ENCODE results near the gene PXMP2.

Gene PXMP2

DNA sequence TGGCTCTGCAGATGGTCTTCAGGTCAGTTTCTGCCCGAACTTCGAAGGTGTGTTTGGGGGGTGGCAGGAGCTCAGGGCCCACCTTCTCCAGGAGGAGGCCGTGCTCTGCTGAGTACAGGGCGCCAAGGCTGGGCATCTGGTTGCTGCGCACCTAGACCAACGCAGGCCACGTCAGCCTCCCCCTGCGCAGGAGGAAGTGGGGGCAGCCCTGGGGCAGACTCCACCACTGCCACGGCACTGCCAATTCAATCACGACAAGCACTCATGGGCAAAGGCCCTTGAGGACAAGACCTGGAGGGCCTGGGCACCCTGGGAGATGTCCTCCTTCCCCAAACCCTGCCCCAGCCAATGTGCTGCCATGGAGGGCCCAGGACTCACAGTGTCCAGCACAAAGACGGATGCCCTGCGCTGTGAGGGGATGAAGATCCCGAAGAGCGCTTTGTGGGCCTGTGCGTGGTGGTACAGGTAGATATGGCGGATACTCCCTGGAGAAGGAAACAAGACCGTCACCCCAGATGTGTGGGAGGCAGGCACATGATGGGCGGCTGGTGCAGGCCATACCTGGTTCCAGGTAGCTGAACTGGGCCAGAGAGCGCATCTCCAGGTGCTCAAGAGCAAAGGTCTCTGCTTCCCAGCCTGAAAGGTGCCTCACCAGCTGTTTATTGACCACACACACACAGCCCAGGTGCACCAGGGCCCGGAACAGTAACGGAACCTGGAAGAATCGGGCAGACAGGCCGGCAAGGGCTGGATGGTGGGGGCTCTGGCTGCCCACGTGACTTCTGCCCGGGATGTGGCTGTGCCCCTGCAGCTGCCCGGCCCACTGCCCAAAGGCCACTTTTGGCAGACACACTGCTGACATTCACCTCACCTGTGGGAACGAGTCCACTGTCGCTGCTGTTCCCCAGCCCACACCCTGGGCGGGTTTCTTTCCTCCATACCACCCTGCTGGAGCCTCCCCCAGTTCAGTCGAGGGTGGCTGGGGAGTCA lies 44.2 kb upstream of the PXMP2 start:
- no peak for DNase-seq (ENCODE audit: low read depth in 1 of 2, low spot score in 1 of 2)
- TF ChIP-seq, protein P1, sequence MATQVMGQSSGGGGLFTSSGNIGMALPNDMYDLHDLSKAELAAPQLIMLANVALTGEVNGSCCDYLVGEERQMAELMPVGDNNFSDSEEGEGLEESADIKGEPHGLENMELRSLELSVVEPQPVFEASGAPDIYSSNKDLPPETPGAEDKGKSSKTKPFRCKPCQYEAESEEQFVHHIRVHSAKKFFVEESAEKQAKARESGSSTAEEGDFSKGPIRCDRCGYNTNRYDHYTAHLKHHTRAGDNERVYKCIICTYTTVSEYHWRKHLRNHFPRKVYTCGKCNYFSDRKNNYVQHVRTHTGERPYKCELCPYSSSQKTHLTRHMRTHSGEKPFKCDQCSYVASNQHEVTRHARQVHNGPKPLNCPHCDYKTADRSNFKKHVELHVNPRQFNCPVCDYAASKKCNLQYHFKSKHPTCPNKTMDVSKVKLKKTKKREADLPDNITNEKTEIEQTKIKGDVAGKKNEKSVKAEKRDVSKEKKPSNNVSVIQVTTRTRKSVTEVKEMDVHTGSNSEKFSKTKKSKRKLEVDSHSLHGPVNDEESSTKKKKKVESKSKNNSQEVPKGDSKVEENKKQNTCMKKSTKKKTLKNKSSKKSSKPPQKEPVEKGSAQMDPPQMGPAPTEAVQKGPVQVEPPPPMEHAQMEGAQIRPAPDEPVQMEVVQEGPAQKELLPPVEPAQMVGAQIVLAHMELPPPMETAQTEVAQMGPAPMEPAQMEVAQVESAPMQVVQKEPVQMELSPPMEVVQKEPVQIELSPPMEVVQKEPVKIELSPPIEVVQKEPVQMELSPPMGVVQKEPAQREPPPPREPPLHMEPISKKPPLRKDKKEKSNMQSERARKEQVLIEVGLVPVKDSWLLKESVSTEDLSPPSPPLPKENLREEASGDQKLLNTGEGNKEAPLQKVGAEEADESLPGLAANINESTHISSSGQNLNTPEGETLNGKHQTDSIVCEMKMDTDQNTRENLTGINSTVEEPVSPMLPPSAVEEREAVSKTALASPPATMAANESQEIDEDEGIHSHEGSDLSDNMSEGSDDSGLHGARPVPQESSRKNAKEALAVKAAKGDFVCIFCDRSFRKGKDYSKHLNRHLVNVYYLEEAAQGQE (IDR thresholded peaks at IDR 0.05; ENCODE audit: insufficient replicate concordance, low read depth): no peak
- no peak for TF ChIP-seq SPI1 (IDR thresholded peaks at IDR 0.05; ENCODE audit: borderline replicate concordance, low read depth)
- H3K27ac ChIP-seq (replicated peaks): no peak overlapping the region
- H3K4me3 ChIP-seq (replicated peaks; ENCODE audit: insufficient read depth, low read length): no peak overlapping the region
- H3K27me3 ChIP-seq (ENCODE audit: insufficient read depth, poor library complexity, severe bottlenecking): no peaks in the 10 kb centered on the region

DNA sequence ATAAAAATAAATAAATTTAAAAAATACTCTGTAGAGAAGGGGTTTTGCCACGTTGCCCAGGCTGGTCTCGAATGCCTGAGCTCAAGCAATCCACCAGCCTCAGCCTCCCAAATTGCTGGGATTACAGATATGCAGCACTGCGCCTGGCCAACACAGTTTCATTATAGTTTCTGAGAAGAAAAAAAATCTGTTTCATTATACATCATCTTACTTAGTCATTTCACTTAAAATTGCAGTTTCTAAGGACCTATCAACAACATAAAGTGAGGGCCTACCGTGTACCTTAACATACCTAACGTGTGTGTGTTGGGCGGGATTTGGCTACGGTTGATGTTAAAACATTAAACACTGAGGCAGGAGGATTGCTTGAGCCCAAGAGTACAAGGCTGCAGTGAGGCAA lies 40.5 kb upstream of the PXMP2 start:
- Histone ChIP-seq H3K27ac (replicated peaks) (no peak overlapping the region), H3K27me3 (ENCODE audit: insufficient read depth, poor library complexity, severe bottlenecking) (no peaks in the 10 kb centered on the region), H3K4me3 (replicated peaks; ENCODE audit: insufficient read depth, low read length) (no peak overlapping the region)
- no peak for DNase-seq (ENCODE audit: low read depth in 1 of 2, low spot score in 1 of 2)
- TF ChIP-seq CTCF (IDR thresholded peaks at IDR 0.05; ENCODE audit: insufficient read depth, low read length) (no peak), SPI1 (IDR thresholded peaks at IDR 0.05; ENCODE audit: borderline replicate concordance, low read depth) (no peak), GABPA (IDR thresholded peaks at IDR 0.05; ENCODE audit: low read depth) (no peak), POLR2AphosphoS5 (IDR thresholded peaks at IDR 0.05; ENCODE audit: low read depth) (no peak)
- TF ChIP-seq, protein P1 (IDR thresholded peaks at IDR 0.05; ENCODE audit: insufficient replicate concordance, low read depth): no peak

GRCh38 chr12:132647858-132648257 lies 39.5 kb upstream of the PXMP2 start:
- H3K4me3 ChIP-seq (replicated peaks; ENCODE audit: insufficient read depth, low read length): no peak overlapping the region
- no peaks in the 10 kb centered on the region for H3K27me3 ChIP-seq (ENCODE audit: insufficient read depth, poor library complexity, severe bottlenecking)
- no peak overlapping the region for H3K27ac ChIP-seq (replicated peaks)
- TF ChIP-seq GABPA (IDR thresholded peaks at IDR 0.05; ENCODE audit: low read depth) (no peak), SPI1 (IDR thresholded peaks at IDR 0.05; ENCODE audit: borderline replicate concordance, low read depth) (no peak), POLR2AphosphoS5 (IDR thresholded peaks at IDR 0.05; ENCODE audit: low read depth) (no peak), CTCF (IDR thresholded peaks at IDR 0.05; ENCODE audit: insufficient read depth, low read length) (no peak)
- TF ChIP-seq, protein P1 (IDR thresholded peaks at IDR 0.05; ENCODE audit: insufficient replicate concordance, low read depth): no peak
- DNase-seq (ENCODE audit: low read depth in 1 of 2, low spot score in 1 of 2): no peak

All from HL-60 (cell line).